Keratinocyte (primary cell): ENCODE measurements around the gene ADGRG1. TPM values are rescaled to one million over a fixed set of nuclear protein-coding genes. Genes with fewer than 3 reads are reported as not detected.

Experiments used
- DNase-seq: peaks from one replicate; pipeline ENCODE4 v3.0.0-alpha.2; 2011; ENCODE audit warnings: low read depth, missing footprints, low spot score
- FAIRE-seq: peaks from 2 replicates; lab custom pipeline; 2011; peaks lifted over from hg19 to GRCh38; lab: Jason Lieb, UNC
- H2AFZ ChIP-seq: 2 replicates; pipeline ENCODE4 v1.6.0; 2012; ENCODE audit warnings: low read length, control low read depth, inconsistent platforms; ENCODE audit not compliant: control insufficient read depth
- H3K27ac ChIP-seq: 2 replicates; pipeline ENCODE4 v1.5.1; 2011; ENCODE audit warnings: low read length; ENCODE audit not compliant: control insufficient read depth, insufficient read depth
- H3K27me3 ChIP-seq: 3 replicates; pipeline ENCODE4 v1.6.0; 2011; ENCODE audit warnings: low read length; ENCODE audit not compliant: control insufficient read depth, insufficient read depth; ENCODE audit errors: extremely low read depth
- H3K36me3 ChIP-seq, 2 experiments: 2 replicates in 1 of 2; 3 replicates in 1 of 2; pipeline ENCODE4 v1.5.1; 2011; ENCODE audit warnings: low read length in 2 of 2, mild to moderate bottlenecking in 1 of 2; ENCODE audit not compliant: control insufficient read depth in 2 of 2, insufficient read depth in 2 of 2; ENCODE audit errors: extremely low read depth in 1 of 2
- H3K4me1 ChIP-seq: 3 replicates; pipeline ENCODE4 v1.5.1; 2011; ENCODE audit warnings: low read length; ENCODE audit not compliant: control insufficient read depth, insufficient read depth; ENCODE audit errors: extremely low read depth
- H3K4me2 ChIP-seq: 3 replicates; pipeline ENCODE4 v1.6.0; 2011; ENCODE audit warnings: low read depth, low read length; ENCODE audit not compliant: control insufficient read depth, insufficient read depth; ENCODE audit errors: extremely low read depth
- H3K4me3 ChIP-seq, 3 experiments: fragments of 200-600 bp in 1 of 3; sonication (generic) in 1 of 3; 2 replicates in 2 of 3; 3 replicates in 1 of 3; pipeline ENCODE4 v1.5.1; 2011 to 2016; ENCODE audit warnings: low read length in 3 of 3, mild to moderate bottlenecking in 3 of 3, control low read depth in 2 of 3, inconsistent platforms in 1 of 3, low read depth in 1 of 3, mixed read lengths in 1 of 3, mixed run types in 1 of 3, moderate library complexity in 1 of 3; ENCODE audit not compliant: control insufficient read depth in 2 of 3, insufficient read depth in 2 of 3; ENCODE audit errors: extremely low read depth in 1 of 3
- H3K79me2 ChIP-seq: 2 replicates; pipeline ENCODE4 v1.6.0; 2012; ENCODE audit warnings: low read length; ENCODE audit not compliant: control insufficient read depth, insufficient read depth
- H3K9ac ChIP-seq: 3 replicates; pipeline ENCODE4 v1.6.0; 2011; ENCODE audit warnings: low read length; ENCODE audit not compliant: control insufficient read depth, insufficient read depth; ENCODE audit errors: extremely low read depth
- H3K9me1 ChIP-seq: 3 replicates; pipeline ENCODE4 v1.6.0; 2011; ENCODE audit warnings: low read length; ENCODE audit not compliant: control insufficient read depth, insufficient read depth; ENCODE audit errors: extremely low read depth
- H3K9me3 ChIP-seq: 2 replicates; pipeline ENCODE4 v1.5.1; 2012; ENCODE audit warnings: low read depth, low read length; ENCODE audit not compliant: control insufficient read depth
- H4K20me1 ChIP-seq: 3 replicates; pipeline ENCODE4 v1.6.0; 2011; ENCODE audit warnings: low read length; ENCODE audit not compliant: control insufficient read depth, insufficient read depth; ENCODE audit errors: extremely low read depth
- CTCF ChIP-seq, 3 experiments: IDR thresholded peaks in 1 of 3; conservative IDR thresholded peaks in 1 of 3; optimal IDR thresholded peaks in 1 of 3; 2 replicates in 2 of 3; 3 replicates in 1 of 3; pipeline versions ENCODE3 to v1.5.1; 2011; ENCODE audit warnings: low read length in 3 of 3, mild to moderate bottlenecking in 3 of 3, moderate library complexity in 2 of 3, control low read depth in 1 of 3, inconsistent platforms in 1 of 3; ENCODE audit not compliant: insufficient read depth in 2 of 3; ENCODE audit errors: extremely low read depth in 1 of 3
- EZH2 ChIP-seq: IDR thresholded peaks from one replicate; pipeline ENCODE4 v1.6.1; 2012; ENCODE audit warnings: inconsistent platforms, mild to moderate bottlenecking, low read length, moderate library complexity
- dilution Hi-C: fragments of 300-500 bp; cut with MboI; formaldehyde crosslinking; loops from one replicate; pipeline ENCODE4 v1.7.0; 2020; ENCODE audit warnings: low sequenced_read_pairs; ENCODE audit not compliant: extremely low pct_ligation_motif_present
- polyA plus RNA-seq, 5 experiments: library from polyadenylated mRNA; depleted of rRNA in 3 of 5; stranded (reverse) in 3 of 5; stranded (forward) in 1 of 5; unstranded in 1 of 5; fragments of >200 nt; gene quantifications; 1 replicate in 1 of 5; 2 replicates in 3 of 5; 3 replicates in 1 of 5; pipeline versions ENCODE4 v1.2.1 to v1.2.3, GENCODE V29; 2011 to 2012; ENCODE audit warnings: missing spikeins in 2 of 5, low read depth in 1 of 5, low replicate concordance in 1 of 5

Gene ADGRG1
- polyA plus RNA-seq, 1 donor (not counting 4 experiments of a cell fraction or from before 2014, with no cell fraction given): 28.4 TPM

- no peak overlapping the region for H2AFZ ChIP-seq
- no peak for FAIRE-seq
Measured at GRCh38 chr16:57611181-57611580, 17.2 kb upstream of the ADGRG1 start.

GRCh38 chr16:57611706-57612105 is 16.7 kb upstream of the ADGRG1 start:
- Histone ChIP-seq H3K9me3 (no peaks in the 10 kb centered on the region), H3K4me2 (no peak overlapping the region), H3K36me3 (no peaks in the 10 kb centered on the region), H3K9me1 (no peaks in the 10 kb centered on the region), H2AFZ (no peak overlapping the region), H3K79me2 (no peaks in the 10 kb centered on the region), H4K20me1 (no peaks in the 10 kb centered on the region), H3K27me3 (no peaks in the 10 kb centered on the region), H3K27ac (no peak overlapping the region), H3K4me3 (no peak overlapping the region), H3K9ac (no peak overlapping the region), H3K4me1 (peaks cover 4% of the 10 kb centered on the region)
- DNase-seq (no peak), FAIRE-seq (no peak)
- TF ChIP-seq CTCF (optimal IDR thresholded peaks at IDR 0.05 in 1 of 3, IDR thresholded peaks at IDR 0.05 in 1 of 3, conservative IDR thresholded peaks at IDR 0.05 in 1 of 3; ENCODE audit: extremely low read depth in 1 of 3, insufficient read depth in 2 of 3, low read length in 3 of 3) (no peak), EZH2 (no peak)
- dilution Hi-C loops: no loop called here

More at GRCh38 chr16:57611181-57611580, 17.2 kb upstream of the ADGRG1 start:
- Histone ChIP-seq H3K4me2 (no peak overlapping the region), H3K9ac (no peak overlapping the region), H3K79me2 (no peaks in the 10 kb centered on the region), H3K9me3 (no peaks in the 10 kb centered on the region), H3K4me3 (no peak overlapping the region), H3K27me3 (no peaks in the 10 kb centered on the region), H3K9me1 (no peaks in the 10 kb centered on the region), H3K36me3 (no peaks in the 10 kb centered on the region), H4K20me1 (no peaks in the 10 kb centered on the region), H3K4me1 (peaks cover 4% of the 10 kb centered on the region), H3K27ac (no peak overlapping the region)
- DNase-seq: no peak
- TF ChIP-seq CTCF (optimal IDR thresholded peaks at IDR 0.05 in 1 of 3, IDR thresholded peaks at IDR 0.05 in 1 of 3, conservative IDR thresholded peaks at IDR 0.05 in 1 of 3; ENCODE audit: extremely low read depth in 1 of 3, insufficient read depth in 2 of 3, low read length in 3 of 3): no peak
- no peak for TF ChIP-seq EZH2
- dilution Hi-C loops: no loop called here
